D721Med (cell line): ENCODE measurements around the gene PPP1R1A.

Experiments
- DNase-seq: peaks from one replicate; pipeline ENCODE4 v3.0.0; 2011; ENCODE audit warnings: low spot score; ENCODE audit not compliant: insufficient read length
- FAIRE-seq: peaks from 2 replicates; lab custom pipeline; 2011; peaks lifted over from hg19 to GRCh38; lab: Jason Lieb, UNC
- TF ChIP-seq, protein P1 (sequence below): IDR thresholded peaks from 2 replicates; pipeline ENCODE4 v1.5.1; 2012; ENCODE audit warnings: mild to moderate bottlenecking, control low read depth; ENCODE audit not compliant: insufficient read depth; ENCODE audit errors: missing control alignments

The PPP1R1A gene

DNA sequence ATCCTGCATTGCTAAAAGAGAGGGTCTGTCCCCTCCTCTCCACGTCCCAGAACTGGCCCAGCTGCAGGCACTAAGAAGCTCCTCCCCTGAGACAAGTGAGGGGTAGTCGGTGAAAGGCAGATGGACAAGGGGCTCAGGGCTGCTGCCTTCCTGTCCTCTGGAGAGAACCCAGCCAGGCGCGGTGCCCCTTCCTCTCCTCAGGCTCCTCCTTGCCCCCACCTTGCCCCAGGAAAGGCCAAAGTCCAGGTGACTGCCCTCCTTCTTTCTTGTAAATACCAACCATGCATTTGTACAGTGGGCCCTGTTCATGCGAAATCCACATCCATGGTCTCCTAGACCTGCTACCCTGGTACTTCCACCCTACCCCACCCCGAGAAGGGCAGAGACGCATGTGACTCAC, 9.7 kb downstream of the PPP1R1A start:
- FAIRE-seq (no peak), DNase-seq (no peak)
- TF ChIP-seq, protein P1, sequence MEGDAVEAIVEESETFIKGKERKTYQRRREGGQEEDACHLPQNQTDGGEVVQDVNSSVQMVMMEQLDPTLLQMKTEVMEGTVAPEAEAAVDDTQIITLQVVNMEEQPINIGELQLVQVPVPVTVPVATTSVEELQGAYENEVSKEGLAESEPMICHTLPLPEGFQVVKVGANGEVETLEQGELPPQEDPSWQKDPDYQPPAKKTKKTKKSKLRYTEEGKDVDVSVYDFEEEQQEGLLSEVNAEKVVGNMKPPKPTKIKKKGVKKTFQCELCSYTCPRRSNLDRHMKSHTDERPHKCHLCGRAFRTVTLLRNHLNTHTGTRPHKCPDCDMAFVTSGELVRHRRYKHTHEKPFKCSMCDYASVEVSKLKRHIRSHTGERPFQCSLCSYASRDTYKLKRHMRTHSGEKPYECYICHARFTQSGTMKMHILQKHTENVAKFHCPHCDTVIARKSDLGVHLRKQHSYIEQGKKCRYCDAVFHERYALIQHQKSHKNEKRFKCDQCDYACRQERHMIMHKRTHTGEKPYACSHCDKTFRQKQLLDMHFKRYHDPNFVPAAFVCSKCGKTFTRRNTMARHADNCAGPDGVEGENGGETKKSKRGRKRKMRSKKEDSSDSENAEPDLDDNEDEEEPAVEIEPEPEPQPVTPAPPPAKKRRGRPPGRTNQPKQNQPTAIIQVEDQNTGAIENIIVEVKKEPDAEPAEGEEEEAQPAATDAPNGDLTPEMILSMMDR, result no peak

DNA sequence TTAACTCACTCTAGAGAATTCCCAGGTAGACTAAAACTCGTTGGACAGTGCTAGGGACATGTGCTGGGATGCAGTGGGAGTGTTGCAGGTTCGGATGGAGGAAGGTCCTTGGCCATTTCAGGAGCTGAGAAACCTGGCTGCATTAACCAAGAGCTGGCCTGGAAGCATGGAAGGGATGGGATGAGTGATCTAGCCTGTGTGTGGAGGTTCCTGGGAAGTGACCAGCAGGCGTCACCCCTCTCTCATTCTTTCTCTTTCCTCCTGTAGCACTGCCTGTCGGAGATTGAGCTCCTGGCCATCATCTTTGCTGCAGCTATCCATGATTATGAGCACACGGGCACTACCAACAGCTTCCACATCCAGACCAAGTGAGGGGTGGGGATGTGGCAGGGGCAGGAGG, 15.6 kb downstream of the PPP1R1A start:
- TF ChIP-seq, protein P1, result no peak
- DNase-seq (no peak), FAIRE-seq (no peak)

DNA sequence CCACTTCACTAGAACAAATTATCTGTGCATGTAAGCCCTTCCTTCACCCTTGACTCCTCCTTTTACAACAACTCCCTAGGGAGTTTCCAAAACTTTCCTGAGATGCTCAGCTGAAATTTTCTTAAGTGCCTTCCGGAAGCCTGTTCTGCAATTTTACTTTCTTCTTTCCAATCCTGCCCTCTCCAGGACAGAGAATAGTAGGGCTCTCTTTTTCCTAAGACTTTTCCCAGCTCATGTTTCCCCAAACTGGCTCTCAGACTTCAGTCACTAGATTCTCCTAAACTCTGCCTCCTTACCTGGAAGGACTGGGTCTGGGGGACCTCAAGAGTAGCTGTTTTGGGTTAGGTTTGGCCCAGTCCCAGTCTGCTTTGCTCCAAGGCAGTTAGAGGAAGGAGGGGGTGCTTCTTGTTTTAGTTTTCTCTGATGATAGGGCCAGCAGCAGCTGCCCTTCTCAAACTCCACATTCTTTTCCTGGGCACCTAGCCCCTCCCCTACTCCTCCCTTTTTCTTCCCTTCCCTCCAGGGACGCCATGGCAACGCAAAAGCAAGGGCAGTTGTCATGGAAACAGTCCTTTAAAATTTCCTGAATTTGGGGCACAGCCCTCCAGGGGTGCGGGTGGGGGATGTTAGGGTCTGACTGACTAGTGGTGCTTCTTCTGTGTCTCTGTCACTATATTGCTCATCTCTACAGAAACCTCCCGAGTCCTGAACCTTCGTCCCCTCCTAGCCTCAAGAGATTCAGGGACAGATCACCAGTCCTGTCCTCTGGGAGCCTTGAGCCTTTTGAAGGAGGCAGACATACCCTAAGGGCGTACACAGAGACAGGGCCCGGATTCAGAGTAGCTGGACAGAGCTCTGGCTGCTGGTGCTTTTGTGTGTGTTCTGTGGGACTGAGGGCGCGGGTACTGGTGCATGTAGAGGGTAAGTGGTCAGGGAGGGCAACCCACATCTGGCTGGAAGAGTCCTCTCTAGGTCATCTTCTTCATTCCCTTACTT, 17.0 kb downstream of the PPP1R1A start:
- TF ChIP-seq, protein P1, result no peak
- no peak for FAIRE-seq
- DNase-seq, result no peak

DNA sequence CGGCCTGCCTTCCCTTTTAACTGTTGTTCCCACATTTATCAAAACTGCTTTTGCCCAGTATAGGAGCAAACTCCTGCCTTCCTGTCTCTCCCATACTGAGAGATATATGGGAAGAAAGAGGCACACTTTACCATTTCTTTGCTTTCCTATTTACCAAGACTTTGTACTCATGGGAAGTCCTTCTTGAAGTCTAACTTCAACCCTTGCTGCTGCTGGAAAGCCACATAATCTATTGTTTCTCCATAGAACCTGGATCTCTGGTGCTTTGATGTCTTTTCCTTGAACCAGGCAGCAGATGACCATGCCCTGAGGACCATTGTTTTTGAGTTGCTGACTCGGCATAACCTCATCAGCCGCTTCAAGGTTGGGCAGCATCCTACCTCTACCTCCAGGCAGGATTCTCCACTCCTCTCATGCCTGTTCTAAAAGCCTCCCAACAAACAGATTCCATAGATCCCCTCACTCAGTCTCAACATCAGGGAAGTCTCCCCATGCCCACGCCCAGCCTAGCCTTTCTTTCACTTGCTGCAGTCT, 18.4 kb downstream of the PPP1R1A start:
- TF ChIP-seq, protein P1, result no peak
- no peak for FAIRE-seq
- no peak for DNase-seq

DNA sequence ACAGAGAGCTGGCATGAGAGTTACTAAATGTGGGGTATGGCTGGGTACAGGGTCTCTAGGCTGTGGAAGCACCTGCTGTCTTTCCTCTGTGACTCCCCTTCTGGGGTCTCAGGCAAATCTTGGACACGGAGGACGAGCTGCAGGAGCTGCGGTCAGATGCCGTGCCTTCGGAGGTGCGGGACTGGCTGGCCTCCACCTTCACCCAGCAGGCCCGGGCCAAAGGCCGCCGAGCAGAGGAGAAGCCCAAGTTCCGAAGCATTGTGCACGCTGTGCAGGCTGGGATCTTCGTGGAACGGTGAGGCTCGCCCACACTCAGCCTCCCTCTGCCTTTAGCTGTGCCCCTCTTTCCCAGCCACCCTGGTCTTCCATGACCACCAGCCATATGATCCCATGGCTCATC, 19.4 kb downstream of the PPP1R1A start:
- FAIRE-seq (no peak), DNase-seq (no peak)
- TF ChIP-seq, protein P1, result no peak

DNA sequence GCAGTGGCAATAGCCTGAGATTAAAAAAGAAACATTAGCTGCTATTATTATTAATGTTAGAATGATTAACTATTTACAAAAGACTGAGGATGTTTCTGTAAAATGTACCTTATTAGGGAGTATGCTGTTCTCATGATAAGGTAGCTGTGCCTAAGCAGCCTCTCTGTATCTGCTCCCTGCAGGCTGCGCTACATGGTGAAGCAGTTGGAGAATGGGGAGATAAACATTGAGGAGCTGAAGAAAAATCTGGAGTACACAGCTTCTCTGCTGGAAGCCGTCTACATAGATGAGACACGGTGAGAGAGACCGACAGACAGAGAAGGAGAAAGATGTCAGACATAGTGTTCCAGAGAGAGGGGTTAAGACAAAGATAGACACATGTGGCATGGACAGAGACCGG, 21.7 kb downstream of the PPP1R1A start:
- FAIRE-seq, result no peak
- no peak for DNase-seq
- TF ChIP-seq, protein P1, result no peak

DNA sequence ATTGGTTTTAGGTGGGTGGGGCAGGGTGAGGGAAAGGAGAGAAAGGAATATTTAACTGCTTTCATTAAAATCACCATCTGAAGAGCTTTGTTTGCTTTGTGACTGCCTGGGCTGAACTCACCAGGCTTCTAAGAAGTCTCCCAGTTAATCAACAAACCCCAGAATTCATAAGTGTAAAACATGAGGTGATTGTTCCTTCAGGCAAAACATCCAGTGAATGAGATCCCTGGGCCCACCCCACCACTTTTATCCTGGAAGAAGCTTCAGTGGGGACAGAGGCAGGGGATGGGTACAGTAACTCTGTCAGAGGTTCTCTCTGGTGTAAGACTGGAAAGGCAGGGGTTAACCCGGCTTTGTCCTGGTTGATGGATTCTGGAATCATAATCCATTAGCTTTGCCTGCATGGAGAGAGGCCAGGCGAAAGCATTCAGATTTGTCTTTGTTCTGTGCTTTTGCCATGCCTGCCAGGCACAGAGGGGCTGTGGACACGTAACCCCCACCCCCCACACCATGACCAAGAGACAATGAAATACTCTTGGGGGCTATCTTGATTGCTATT, 22.4 kb downstream of the PPP1R1A start:
- FAIRE-seq (no peak), DNase-seq (no peak)
- TF ChIP-seq, protein P1, result no peak
